ENCODE data around the gene DYNLT1.

DYNLT1 gene

GRCh38 chr6:158655569-158656450 lies 11.3 kb upstream of the DYNLT1 start:
- Histone ChIP-seq H3K4me3 (ENCODE audit: low read length, poor library complexity, severe bottlenecking) (no peak overlapping the region), H3K27me3 (ENCODE audit: insufficient read depth, low read length, poor library complexity, severe bottlenecking) (peaks cover 66% of the 10 kb centered on the region), H3K4me2 (ENCODE audit: low read depth, low read length, poor library complexity, severe bottlenecking) (no peak overlapping the region), H3K79me2 (ENCODE audit: insufficient read depth, low read length) (no peaks in the 10 kb centered on the region), H2AFZ (ENCODE audit: low read length) (no peak overlapping the region), H3K9me2 (replicated peaks; ENCODE audit: low read depth, low read length) (no peaks in the 10 kb centered on the region), H3K36me3 (ENCODE audit: insufficient read depth, low read length) (no peaks in the 10 kb centered on the region), H3K4me1 (ENCODE audit: insufficient read depth, low read length, poor library complexity, severe bottlenecking) (peaks cover 10% of the 10 kb centered on the region), H4K20me1 (ENCODE audit: insufficient read depth, low read length, poor library complexity, severe bottlenecking) (no peaks in the 10 kb centered on the region), H3K9me3 (ENCODE audit: insufficient read depth, low read depth, low read length) (no peaks in the 10 kb centered on the region), H3K9ac (ENCODE audit: low read depth, low read length, poor library complexity, severe bottlenecking) (no peak overlapping the region), H3F3A (ENCODE audit: low read depth) (no peaks in the 10 kb centered on the region)
- TF ChIP-seq CTCF (conservative IDR thresholded peaks at IDR 0.05; ENCODE audit: low read length) = no peak
- no peak for TF ChIP-seq EZH2phosphoT487 (IDR thresholded peaks at IDR 0.05; ENCODE audit: borderline replicate concordance)

GRCh38 chr6:158654960-158655489 lies 10.5 kb upstream of the DYNLT1 start:
- H3K4me3 ChIP-seq (ENCODE audit: low read length, poor library complexity, severe bottlenecking) = no peak overlapping the region
- H3K9ac ChIP-seq (ENCODE audit: low read depth, low read length, poor library complexity, severe bottlenecking) = no peak overlapping the region
- H3K4me1 ChIP-seq (ENCODE audit: insufficient read depth, low read length, poor library complexity, severe bottlenecking) = peaks cover 14% of the 10 kb centered on the region
- H2AFZ ChIP-seq (ENCODE audit: low read length) = no peak overlapping the region
- H3K79me2 ChIP-seq (ENCODE audit: insufficient read depth, low read length) = no peaks in the 10 kb centered on the region
- no peak overlapping the region for H3K4me2 ChIP-seq (ENCODE audit: low read depth, low read length, poor library complexity, severe bottlenecking)
- no peaks in the 10 kb centered on the region for H3F3A ChIP-seq (ENCODE audit: low read depth)
- H3K36me3 ChIP-seq (ENCODE audit: insufficient read depth, low read length) = no peaks in the 10 kb centered on the region
- H4K20me1 ChIP-seq (ENCODE audit: insufficient read depth, low read length, poor library complexity, severe bottlenecking) = no peaks in the 10 kb centered on the region
- no peaks in the 10 kb centered on the region for H3K9me2 ChIP-seq (replicated peaks; ENCODE audit: low read depth, low read length)
- no peaks in the 10 kb centered on the region for H3K9me3 ChIP-seq (ENCODE audit: insufficient read depth, low read depth, low read length)
- no peak for TF ChIP-seq CTCF (conservative IDR thresholded peaks at IDR 0.05; ENCODE audit: low read length)
- no peak for TF ChIP-seq EZH2phosphoT487 (IDR thresholded peaks at IDR 0.05; ENCODE audit: borderline replicate concordance)
- peaks cover 72% of the 10 kb centered on the region for H3K27me3 ChIP-seq (ENCODE audit: insufficient read depth, low read length, poor library complexity, severe bottlenecking)

- no peaks in the 10 kb centered on the region for H3F3A ChIP-seq (ENCODE audit: low read depth)
- no peaks in the 10 kb centered on the region for H3K9me2 ChIP-seq (replicated peaks; ENCODE audit: low read depth, low read length)
- H2AFZ ChIP-seq (ENCODE audit: low read length) = no peak overlapping the region
- H3K4me2 ChIP-seq (ENCODE audit: low read depth, low read length, poor library complexity, severe bottlenecking) = no peak overlapping the region
- H3K27me3 ChIP-seq (ENCODE audit: insufficient read depth, low read length, poor library complexity, severe bottlenecking) = peaks cover 77% of the 10 kb centered on the region
- TF ChIP-seq CTCF (conservative IDR thresholded peaks at IDR 0.05; ENCODE audit: low read length) (no peak), EZH2phosphoT487 (IDR thresholded peaks at IDR 0.05; ENCODE audit: borderline replicate concordance) (no peak)
- H3K4me3 ChIP-seq (ENCODE audit: low read length, poor library complexity, severe bottlenecking) = no peak overlapping the region
- H3K9ac ChIP-seq (ENCODE audit: low read depth, low read length, poor library complexity, severe bottlenecking) = no peak overlapping the region
- H3K9me3 ChIP-seq (ENCODE audit: insufficient read depth, low read depth, low read length) = no peaks in the 10 kb centered on the region
- peaks cover 19% of the 10 kb centered on the region for H3K4me1 ChIP-seq (ENCODE audit: insufficient read depth, low read length, poor library complexity, severe bottlenecking)
- H3K36me3 ChIP-seq (ENCODE audit: insufficient read depth, low read length) = no peaks in the 10 kb centered on the region
- no peaks in the 10 kb centered on the region for H3K79me2 ChIP-seq (ENCODE audit: insufficient read depth, low read length)
- no peaks in the 10 kb centered on the region for H4K20me1 ChIP-seq (ENCODE audit: insufficient read depth, low read length, poor library complexity, severe bottlenecking)
These were observed 10.0 kb upstream of the DYNLT1 start for GRCh38 chr6:158654498-158654897.

Data from Loucy (cell line).